Measurements from ENCODE around the gene TBPL1.

DNA sequence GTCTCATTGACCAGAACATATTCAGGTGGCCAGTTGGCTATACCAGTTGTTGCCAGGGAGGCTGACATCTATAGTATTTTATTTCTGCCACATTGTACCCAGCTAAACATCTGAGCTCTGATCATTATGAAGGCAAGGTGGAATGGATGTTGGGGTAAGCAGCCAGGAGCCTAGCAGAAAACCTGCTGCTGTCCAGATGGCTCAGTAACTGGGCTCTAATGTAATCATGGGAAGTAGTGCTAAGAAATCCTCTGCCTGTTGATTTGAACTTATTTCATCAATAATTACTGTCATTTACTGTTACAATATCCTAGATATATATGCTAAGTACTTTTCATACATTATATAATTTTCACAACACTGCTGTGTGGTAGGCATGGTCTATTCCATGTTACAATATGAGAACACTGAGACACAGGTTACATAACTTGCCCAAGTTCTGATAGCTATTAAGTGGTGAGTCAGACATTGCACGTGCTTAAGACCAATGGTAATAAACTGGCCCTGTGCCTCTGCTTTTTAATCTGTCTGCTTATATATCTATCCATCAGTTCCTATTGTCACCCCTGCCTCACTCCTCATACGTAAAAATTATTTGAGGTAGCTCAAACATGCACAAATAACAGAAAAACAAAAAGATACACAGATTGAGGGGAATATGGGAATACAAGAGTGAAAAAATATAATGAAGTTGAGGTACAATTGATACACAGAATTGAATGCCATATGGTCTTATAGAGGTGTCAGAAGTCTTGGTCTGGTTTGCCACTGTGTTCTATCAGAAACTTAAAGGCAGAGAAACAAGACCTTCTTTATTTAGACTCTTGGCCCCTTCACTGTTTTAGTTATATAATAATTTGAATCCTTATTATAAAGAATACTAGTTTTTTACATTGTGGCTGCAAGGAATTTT lies 25.2 kb downstream of the TBPL1 start:
- TF ChIP-seq POLR2A (IDR thresholded peaks at IDR 0.05) (no peak), CTCF (IDR thresholded peaks at IDR 0.05) (no peak)

Measured in breast epithelium (tissue), 3 donors.